GM12878 (cell line): ENCODE results near the gene ANO3.
"Not testable (repeated sequence)": the region's sequence is repeated elsewhere in the genome, so short reads cannot be mapped to it uniquely, and the experiment has no call there.

Experiments used
- CBFB ChIP-seq: IDR thresholded peaks from 2 replicates; pipeline ENCODE4 v1.6.1; 2016; ENCODE audit warnings: antibody characterized with exemption, low read depth
- CREM ChIP-seq: IDR thresholded peaks from 2 replicates; pipeline ENCODE4 v1.6.1; 2014; ENCODE audit warnings: antibody characterized with exemption, low read depth
- CTCF ChIP-seq, 3 experiments: IDR thresholded peaks in 2 of 3; conservative IDR thresholded peaks in 1 of 3; 2 replicates each; pipeline ENCODE4 v1.5.1; 2011; ENCODE audit warnings: low read depth in 3 of 3, low read length in 3 of 3, mild to moderate bottlenecking in 3 of 3, control low read depth in 2 of 3, moderate library complexity in 2 of 3, inconsistent platforms in 1 of 3, mixed read lengths in 1 of 3; ENCODE audit not compliant: control insufficient read depth in 2 of 3, insufficient read depth in 1 of 3; ENCODE audit errors: extremely low read depth in 1 of 3
- DPF2 ChIP-seq: fragments of 450-650 bp; IDR thresholded peaks from 2 replicates; pipeline ENCODE4 v1.6.1; 2017; ENCODE audit warnings: mild to moderate bottlenecking
- EP300 ChIP-seq, 2 experiments: fragments of 150-350 bp in 1 of 2; IDR thresholded peaks; 2 replicates each; pipeline ENCODE4 v1.6.1; 2011 to 2012; ENCODE audit warnings: low read depth in 2 of 2, low read length in 2 of 2, borderline replicate concordance in 1 of 2, improper control_type of control experiment in 1 of 2, inconsistent platforms in 1 of 2; ENCODE audit not compliant: control insufficient read depth in 1 of 2
- ETV6 ChIP-seq, 2 experiments: fragments of 450-650 bp in 1 of 2; IDR thresholded peaks in 1 of 2; conservative IDR thresholded peaks in 1 of 2; 2 replicates each; pipeline ENCODE4 v1.6.1; 2014; ENCODE audit warnings: antibody characterized with exemption in 1 of 2, borderline replicate concordance in 1 of 2, low read depth in 1 of 2, mild to moderate bottlenecking in 1 of 2, moderate library complexity in 1 of 2
- HCFC1 ChIP-seq: fragments of 150-350 bp; IDR thresholded peaks from 2 replicates; pipeline ENCODE4 v1.6.1; 2014; ENCODE audit warnings: low read length
- HDGF ChIP-seq: fragments of 450-650 bp; IDR thresholded peaks from 2 replicates; pipeline ENCODE4 v1.6.1; 2016; ENCODE audit warnings: antibody characterized with exemption
- IRF3 ChIP-seq: fragments of 450-650 bp; IDR thresholded peaks from 2 replicates; pipeline ENCODE4 v1.6.1; 2014; ENCODE audit warnings: mild to moderate bottlenecking
- LARP7 ChIP-seq: fragments of 450-650 bp; IDR thresholded peaks from 2 replicates; pipeline ENCODE4 v1.6.1; 2017; ENCODE audit warnings: mild to moderate bottlenecking
- POLR2A ChIP-seq: IDR thresholded peaks from 2 replicates; pipeline ENCODE4 v1.6.1; 2011; ENCODE audit warnings: low read depth, mild to moderate bottlenecking, low read length
- POLR2AphosphoS5 ChIP-seq: IDR thresholded peaks from 2 replicates; pipeline ENCODE4 v1.6.1; 2011; ENCODE audit warnings: mild to moderate bottlenecking, low read length, inconsistent platforms
- TAF1 ChIP-seq: IDR thresholded peaks from 2 replicates; pipeline ENCODE4 v1.6.1; 2011; ENCODE audit warnings: mild to moderate bottlenecking, low read depth, low read length, borderline replicate concordance
- TCF3 ChIP-seq: IDR thresholded peaks from 2 replicates; pipeline ENCODE4 v1.6.1; 2012; ENCODE audit warnings: low read depth, mild to moderate bottlenecking, low read length, borderline replicate concordance; ENCODE audit not compliant: insufficient read depth

DNA sequence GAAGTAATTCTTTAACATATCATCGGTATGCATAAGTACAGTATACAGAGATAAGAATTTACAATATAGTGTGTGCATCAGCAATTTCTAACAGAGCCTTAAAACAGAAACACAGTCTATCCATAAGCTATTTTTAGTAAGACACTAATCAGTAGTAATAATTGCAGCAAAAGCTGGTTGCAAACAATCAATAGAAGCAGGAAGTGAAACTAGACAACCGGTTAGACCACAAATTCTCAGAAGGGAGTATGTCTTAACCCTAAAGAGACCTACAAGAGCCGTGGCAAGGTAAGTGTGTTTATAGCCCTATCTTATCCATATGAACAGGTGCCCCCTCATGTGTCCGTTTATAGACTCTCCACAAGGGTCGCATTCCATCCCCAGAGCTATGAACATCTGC is 15.6 kb upstream of the ANO3 start:
- TF ChIP-seq CTCF (IDR thresholded peaks at IDR 0.05 in 2 of 3, conservative IDR thresholded peaks at IDR 0.05 in 1 of 3; ENCODE audit: control insufficient read depth in 2 of 3, extremely low read depth in 1 of 3, insufficient read depth in 1 of 3, low read depth in 3 of 3, low read length in 3 of 3); TAF1; EP300 (IDR thresholded peaks at IDR 0.05; ENCODE audit: borderline replicate concordance in 1 of 2, control insufficient read depth in 1 of 2, low read depth in 2 of 2, low read length in 2 of 2); LARP7; TCF3; ETV6 (conservative IDR thresholded peaks at IDR 0.05 in 1 of 2, IDR thresholded peaks at IDR 0.05 in 1 of 2; ENCODE audit: borderline replicate concordance in 1 of 2, low read depth in 1 of 2); POLR2AphosphoS5; CREM; HCFC1; IRF3; HDGF; CBFB; POLR2A: not testable (repeated sequence)
- 0 out of 2 replicates have a peak, but pooled peaks have one; percentile 52 for TF ChIP-seq DPF2
